ENCODE results near the gene FOXO6. TPM values are rescaled to one million over a fixed set of nuclear protein-coding genes. Genes with fewer than 3 reads are reported as not detected.

FOXO6 gene
- total and polyA plus RNA-seq, 2 donors (not counting 1 experiment from before 2014, with no cell fraction given) = 0.06 to 0.15 TPM

GRCh38 chr1:41380195-41380594 is 19.0 kb downstream of the FOXO6 start:
- H4K20me1 ChIP-seq (ENCODE audit: control insufficient read depth, insufficient read depth, low read length, poor library complexity, severe bottlenecking) = no peaks in the 10 kb centered on the region
- CTCF ChIA-PET = interaction anchor here (1.3 to 1.5 kb wide), 2 partner anchors 18 to 22 kb away, joined by 3 to 4 read pairs; partner anchors contain the start of gene FOXO6

More at GRCh38 chr1:41380195-41380594, 19.0 kb downstream of the FOXO6 start:
- H3K27me3 Mint-ChIP-seq = peaks cover 67% of the 10 kb centered on the region
- H3K4me1 Mint-ChIP-seq = peaks cover 24% of the 10 kb centered on the region
- H3K27ac Mint-ChIP-seq = no peak overlapping the region
- POLR2A ChIA-PET = no interaction called here
- Histone ChIP-seq H3K4me2 (replicated peaks; ENCODE audit: low read depth, low read length, poor library complexity, severe bottlenecking) (no peak overlapping the region), H3K27me3 (replicated peaks in 1 of 4; ENCODE audit: control extremely low read depth in 1 of 4, control insufficient read depth in 3 of 4, insufficient read depth in 4 of 4, low read length in 3 of 4) (peaks cover 0 to 62% (median 24%) of the 10 kb centered on the region in 4 experiments), H3K9me3 (ENCODE audit: control extremely low read depth in 1 of 3, control insufficient read depth in 2 of 3, insufficient read depth in 1 of 3, low read length in 2 of 3) (peaks cover 0 to 4% (median 0%) of the 10 kb centered on the region in 3 donors), H2AFZ (ENCODE audit: insufficient read depth, low read depth, low read length, poor library complexity, severe bottlenecking) (no peak overlapping the region), H3K27ac (ENCODE audit: low read length in 2 of 2) (no peak overlapping the region), H3K79me2 (ENCODE audit: control insufficient read depth, insufficient read depth, low read length) (no peaks in the 10 kb centered on the region), H3K4me1 (ENCODE audit: control insufficient read depth in 2 of 2, insufficient read depth in 2 of 2, low read length in 2 of 2) (peaks cover 19 to 33% of the 10 kb centered on the region in 2 donors), H3K36me3 (replicated peaks in 1 of 2; ENCODE audit: control extremely low read depth in 1 of 2, control insufficient read depth in 1 of 2, extremely low read depth in 1 of 2, insufficient read depth in 2 of 2, low read length in 1 of 2) (no peaks in the 10 kb centered on the region), H3K9ac (ENCODE audit: low read length) (no peak overlapping the region), H3K4me3 (ENCODE audit: control extremely low read depth in 1 of 5, extremely low read depth in 1 of 5, insufficient read depth in 1 of 5, low read depth in 2 of 5, low read length in 4 of 5) (no peak overlapping the region)
- peak overlapping the region; percentile 40 for H3K4me3 Mint-ChIP-seq
- ATAC-seq (ENCODE audit: low read depth) = no peak
- intact Hi-C loops (cut with micrococcal nuclease) = no loop called here
- WGBS (ENCODE audit: insufficient coverage) = 92% methylated on average over 2 of the region's 2 CpGs
- TF ChIP-seq CTCF (IDR thresholded peaks at IDR 0.05) (no peak), EZH2 (IDR thresholded peaks at IDR 0.05; ENCODE audit: borderline replicate concordance, insufficient read depth, low read depth, low read length, poor library complexity, severe bottlenecking) (no peak)
- no peaks in the 10 kb centered on the region for H3K9me3 Mint-ChIP-seq (ENCODE audit: insufficient read depth)
- no peak for DNase-seq

Data from B cell (primary cell).